ENCODE data around the gene MYZAP. TPM values are rescaled to one million over a fixed set of nuclear protein-coding genes. Genes with fewer than 3 reads are reported as not detected.

Gene MYZAP
- total and polyA plus RNA-seq, 2 of the 8 experiments (the other 6 are each of a cell fraction or from before 2014, with no cell fraction given) = 0.41 to 0.65 TPM

DNA sequence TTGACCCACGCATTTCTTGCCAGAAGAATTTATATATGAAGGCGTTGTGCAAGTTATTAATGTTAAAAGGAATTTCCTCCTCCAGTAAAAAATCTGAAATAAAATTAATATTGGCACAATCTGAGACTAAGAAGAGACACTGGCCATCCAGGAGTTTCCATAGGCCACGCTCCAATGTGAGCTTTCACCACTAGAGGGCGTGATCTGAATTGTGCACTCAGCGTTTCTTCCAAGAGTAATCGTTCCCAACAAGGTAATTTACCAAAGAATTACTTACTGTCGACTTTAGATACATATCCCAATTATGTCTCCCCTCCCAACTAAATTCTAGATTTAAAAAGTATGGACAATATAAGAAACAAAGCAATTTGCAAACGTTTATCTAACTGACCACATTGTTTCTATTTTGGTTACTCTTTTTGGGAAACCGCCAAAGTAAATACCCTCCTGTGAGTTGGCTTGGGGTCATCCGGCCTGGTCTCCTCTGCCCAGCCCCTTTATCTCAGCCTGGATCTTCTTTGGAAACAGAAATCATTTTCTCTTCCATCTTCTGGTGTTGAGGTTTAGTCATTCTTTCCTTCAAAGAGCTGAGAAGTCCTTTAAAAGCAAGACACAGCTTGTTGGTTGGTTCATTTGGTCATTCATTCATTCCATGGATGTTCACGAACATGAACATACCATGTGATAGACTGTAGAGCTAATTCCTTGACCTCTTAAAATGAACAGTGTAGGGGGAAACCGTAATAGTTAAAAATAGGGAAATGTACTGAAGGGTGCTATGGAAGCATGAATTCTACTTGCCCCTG, 141.0 kb downstream of the MYZAP start:
- no peaks in the 10 kb centered on the region for H3K79me2 ChIP-seq (ENCODE audit: control insufficient read depth in 1 of 2, insufficient read depth in 2 of 2, low read length in 2 of 2)
- H3K4me2 ChIP-seq (ENCODE audit: insufficient read depth in 1 of 2, low read depth in 2 of 2, low read length in 2 of 2) = no peak overlapping the region
- no peak overlapping the region for H2AFZ ChIP-seq (ENCODE audit: low read length)
- H2BK120ac ChIP-seq (replicated peaks; ENCODE audit: low read depth, low read length) = no peak overlapping the region
- no peak overlapping the region for H3K23ac ChIP-seq (ENCODE audit: insufficient read length)
- H3K27me3 ChIP-seq (replicated peaks in 1 of 4; ENCODE audit: control insufficient read depth in 3 of 4, extremely low read depth in 1 of 4, insufficient read depth in 3 of 4, low read length in 3 of 4) = no peaks in the 10 kb centered on the region
- no peaks in the 10 kb centered on the region for H3K9me3 ChIP-seq (ENCODE audit: insufficient read depth in 2 of 2, low read depth in 1 of 2, low read length in 1 of 2)
- no peak overlapping the region for H3K27ac ChIP-seq (ENCODE audit: low read depth, low read length)
- H2BK20ac ChIP-seq (ENCODE audit: low read length) = no peak overlapping the region
- H3K4me1 ChIP-seq (replicated peaks in 1 of 4; ENCODE audit: control insufficient read depth in 3 of 4, insufficient read depth in 4 of 4, low read length in 3 of 4) = peaks cover 0 to 6% (median 0%) of the 10 kb centered on the region in 4 experiments; a peak in 1 of 7 replicates
- FAIRE-seq (peak; percentile 83), DNase-seq (ENCODE audit: low read depth in 1 of 2, low spot score in 2 of 2) (peak in 1 of 2 experiments; percentile 80)
- H3K4me3 ChIP-seq (ENCODE audit: extremely low read depth in 1 of 4, insufficient read depth in 2 of 4, low read depth in 3 of 4, low read length in 4 of 4) = no peak overlapping the region
- H4K5ac ChIP-seq (ENCODE audit: insufficient read length, low read depth, low read length) = no peak overlapping the region
- H3K4ac ChIP-seq (replicated peaks; ENCODE audit: insufficient read length, low read depth, low read length) = no peak overlapping the region
- H2AK5ac ChIP-seq (ENCODE audit: low read depth, low read length) = no peak overlapping the region
- H3K14ac ChIP-seq (ENCODE audit: insufficient read length) = no peak overlapping the region
- no peak overlapping the region for H3K18ac ChIP-seq (ENCODE audit: extremely low read depth, low read length)
- H2BK5ac ChIP-seq (ENCODE audit: low read depth, low read length) = 0 out of 2 replicates have a peak overlapping the region, but pooled peaks have one; percentile 49
- CTCF ChIA-PET (ENCODE audit: partially characterized antibody) = interaction anchor here (0.6 to 27.9 kb wide), 37 partner anchors 9 to 436 kb away, joined by 3 to 530 read pairs (median 4); partner anchors contain the start of gene POLR2M
- no peak overlapping the region for H4K8ac ChIP-seq (ENCODE audit: extremely low read depth, insufficient read depth, low read length)
- no peak overlapping the region for H3K56ac ChIP-seq (replicated peaks; ENCODE audit: insufficient read length, low read depth, low read length)
- H4K91ac ChIP-seq (replicated peaks; ENCODE audit: insufficient read length, low read length) = no peak overlapping the region
- no peak overlapping the region for H2BK15ac ChIP-seq (ENCODE audit: low read length)
- H3K79me1 ChIP-seq (ENCODE audit: low read depth, low read length) = no peaks in the 10 kb centered on the region
- no peaks in the 10 kb centered on the region for H4K20me1 ChIP-seq (replicated peaks in 1 of 2; ENCODE audit: control insufficient read depth in 1 of 2, insufficient read depth in 2 of 2, low read length in 2 of 2)
- H3K36me3 ChIP-seq (ENCODE audit: control insufficient read depth in 2 of 4, insufficient read depth in 4 of 4, low read length in 3 of 4) = no peaks in the 10 kb centered on the region
- H3K23me2 ChIP-seq (ENCODE audit: low read depth, low read length) = no peaks in the 10 kb centered on the region
- WGBS, 2 experiments (ENCODE audit: extremely low coverage in 1 of 2, insufficient coverage in 1 of 2, insufficient read length in 1 of 2, insufficient replicate concordance in 2 of 2, low coverage in 1 of 2, low lambda C conversion rate in 2 of 2, missing lambda C conversion rate in 1 of 2) = 44% methylated on average over 12 of the region's 12 CpGs; no CpG with 5 or more reads in 1 of the 2 experiments
- no peak overlapping the region for H3K9ac ChIP-seq (replicated peaks in 1 of 4; ENCODE audit: extremely low read depth in 1 of 4, low read depth in 3 of 4, low read length in 3 of 4)
- no peak overlapping the region for H2BK12ac ChIP-seq (ENCODE audit: low read depth, low read length)
- POLR2A ChIA-PET (ENCODE audit: partially characterized antibody) = interaction anchor here (1.3 kb wide), 1 partner anchor 26 kb away, joined by 7 read pairs; the partner anchor contains the start of gene POLR2M
- TF ChIP-seq RAD21 (IDR thresholded peaks at IDR 0.05 in 1 of 2, conservative IDR thresholded peaks at IDR 0.05 in 1 of 2; ENCODE audit: low read depth in 2 of 2, low read length in 2 of 2) (peak; percentile 56 to 67), EZH2 (IDR thresholded peaks at IDR 0.05; ENCODE audit: low read depth, low read length, severe bottlenecking) (no peak), JUN (IDR thresholded peaks at IDR 0.05; ENCODE audit: low read depth, low read length) (no peak), FOSL1 (IDR thresholded peaks at IDR 0.05; ENCODE audit: insufficient read depth, low read depth, low read length) (no peak), MAFK (IDR thresholded peaks at IDR 0.05; ENCODE audit: low read depth, low read length) (peak; percentile 92), KDM5A (IDR thresholded peaks at IDR 0.05; ENCODE audit: low read length) (no peak), GABPA (IDR thresholded peaks at IDR 0.05; ENCODE audit: borderline replicate concordance, insufficient read depth, low read length) (no peak)
- TF ChIP-seq, protein P1, sequence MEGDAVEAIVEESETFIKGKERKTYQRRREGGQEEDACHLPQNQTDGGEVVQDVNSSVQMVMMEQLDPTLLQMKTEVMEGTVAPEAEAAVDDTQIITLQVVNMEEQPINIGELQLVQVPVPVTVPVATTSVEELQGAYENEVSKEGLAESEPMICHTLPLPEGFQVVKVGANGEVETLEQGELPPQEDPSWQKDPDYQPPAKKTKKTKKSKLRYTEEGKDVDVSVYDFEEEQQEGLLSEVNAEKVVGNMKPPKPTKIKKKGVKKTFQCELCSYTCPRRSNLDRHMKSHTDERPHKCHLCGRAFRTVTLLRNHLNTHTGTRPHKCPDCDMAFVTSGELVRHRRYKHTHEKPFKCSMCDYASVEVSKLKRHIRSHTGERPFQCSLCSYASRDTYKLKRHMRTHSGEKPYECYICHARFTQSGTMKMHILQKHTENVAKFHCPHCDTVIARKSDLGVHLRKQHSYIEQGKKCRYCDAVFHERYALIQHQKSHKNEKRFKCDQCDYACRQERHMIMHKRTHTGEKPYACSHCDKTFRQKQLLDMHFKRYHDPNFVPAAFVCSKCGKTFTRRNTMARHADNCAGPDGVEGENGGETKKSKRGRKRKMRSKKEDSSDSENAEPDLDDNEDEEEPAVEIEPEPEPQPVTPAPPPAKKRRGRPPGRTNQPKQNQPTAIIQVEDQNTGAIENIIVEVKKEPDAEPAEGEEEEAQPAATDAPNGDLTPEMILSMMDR (IDR thresholded peaks at IDR 0.05; ENCODE audit: control extremely low read depth in 1 of 3, insufficient read depth in 1 of 3, low read depth in 1 of 3, low read length in 3 of 3) = peak; percentile 59 to 83 (median 76)

All from H1 (cell line).